Tibial artery (tissue), 4 donors: ENCODE results near the gene BLACAT1.

Experiments used
- DNase-seq, 2 donors: peaks; one replicate each; pipeline ENCODE4 v3.0.0-alpha.2; 2019
- H3K27ac ChIP-seq, 2 donors: fragments of 200-600 bp; sonication (generic) in 1 of 2; 1 replicate in 1 of 2; 2 replicates in 1 of 2; pipeline ENCODE4 v1.5.1; 2018 to 2019; ENCODE audit warnings: mild to moderate bottlenecking in 1 of 2
- H3K27me3 ChIP-seq, 2 donors: fragments of 200-600 bp; sonication (generic) in 1 of 2; one replicate each; pipeline versions ENCODE4 v1.5.1 to v1.6.0; 2016 to 2019
- H3K36me3 ChIP-seq, 3 donors: fragments of 200-600 bp; sonication (generic) in 2 of 3; one replicate each; pipeline ENCODE4 v1.5.1; 2016 to 2019; ENCODE audit warnings: mild to moderate bottlenecking in 2 of 3
- H3K4me1 ChIP-seq, 4 donors: fragments of 200-600 bp; sonication (generic) in 2 of 4; 1 replicate in 3 of 4; 2 replicates in 1 of 4; pipeline ENCODE4 v1.5.1; 2016 to 2019
- H3K4me3 ChIP-seq, 2 donors: fragments of 200-600 bp; sonication (generic) in 1 of 2; 1 replicate in 1 of 2; 2 replicates in 1 of 2; pipeline ENCODE4 v1.5.1; 2018 to 2019; ENCODE audit warnings: mild to moderate bottlenecking in 2 of 2
- H3K9me3 ChIP-seq, 3 donors: fragments of 200-600 bp; sonication (generic) in 1 of 3; one replicate each; pipeline ENCODE4 v1.5.1; 2016 to 2019
- CTCF ChIP-seq, 2 experiments: fragments of 200-600 bp in 1 of 2; fragments of 450-650 bp in 1 of 2; IDR thresholded peaks; one replicate each; pipeline ENCODE4 v1.5.1; 2017 to 2019; ENCODE audit warnings: antibody characterized with exemption in 2 of 2, mild to moderate bottlenecking in 1 of 2, moderate library complexity in 1 of 2
- intact Hi-C: fragments of 100-400 bp; cut with DNase I; formaldehyde crosslinking; loops from one replicate; pipeline ENCODE4 v1.15.0; 2023; ENCODE audit warnings: low total_unique reads

Gene BLACAT1

GRCh38 chr1:205441318-205441633 lies 14.6 kb downstream of the BLACAT1 start:
- peaks cover 0 to 10% of the 10 kb centered on the region in 2 donors for H3K27me3 ChIP-seq
- no peak overlapping the region for H3K4me3 ChIP-seq
- H3K36me3 ChIP-seq, result no peaks in the 10 kb centered on the region
- H3K9me3 ChIP-seq, result no peaks in the 10 kb centered on the region
- no peak for TF ChIP-seq CTCF (IDR thresholded peaks at IDR 0.05)
- intact Hi-C loops, result no loop called here
- DNase-seq, result no peak
- no peak overlapping the region for H3K27ac ChIP-seq
- H3K4me1 ChIP-seq, result peaks cover 0 to 37% (median 24%) of the 10 kb centered on the region in 4 donors

- H3K36me3 ChIP-seq, result no peaks in the 10 kb centered on the region
- intact Hi-C loops, result no loop called here
- H3K27me3 ChIP-seq, result peaks cover 0 to 10% of the 10 kb centered on the region in 2 donors
- H3K27ac ChIP-seq, result no peak overlapping the region
- TF ChIP-seq CTCF (IDR thresholded peaks at IDR 0.05), result no peak
- peak; percentile 38 to 59 for DNase-seq
- no peak overlapping the region for H3K4me3 ChIP-seq
- no peaks in the 10 kb centered on the region for H3K9me3 ChIP-seq
- peaks cover 0 to 37% (median 24%) of the 10 kb centered on the region in 4 donors for H3K4me1 ChIP-seq
Observed at GRCh38 chr1:205440476-205441317, 15.1 kb downstream of the BLACAT1 start.

- no peak for TF ChIP-seq CTCF (IDR thresholded peaks at IDR 0.05)
- Histone ChIP-seq H3K27ac (no peak overlapping the region), H3K4me3 (no peak overlapping the region), H3K9me3 (no peaks in the 10 kb centered on the region), H3K36me3 (no peaks in the 10 kb centered on the region), H3K27me3 (peaks cover 0 to 16% of the 10 kb centered on the region in 2 donors), H3K4me1 (peaks cover 0 to 32% (median 21%) of the 10 kb centered on the region in 4 donors)
- intact Hi-C loops, result no loop called here
- DNase-seq, result no peak
Observed at GRCh38 chr1:205440121-205440475, 15.7 kb downstream of the BLACAT1 start.

GRCh38 chr1:205438213-205439158 lies 17.4 kb downstream of the BLACAT1 start:
- peak; percentile 74 to 85 for TF ChIP-seq CTCF (IDR thresholded peaks at IDR 0.05)
- intact Hi-C loops, result no loop called here
- no peak overlapping the region for H3K27ac ChIP-seq
- DNase-seq, result peak; percentile 66 to 82
- H3K4me3 ChIP-seq, result no peak overlapping the region
- no peaks in the 10 kb centered on the region for H3K36me3 ChIP-seq
- H3K27me3 ChIP-seq, result peaks cover 0 to 27% of the 10 kb centered on the region in 2 donors
- peaks cover 0 to 23% (median 13%) of the 10 kb centered on the region in 4 donors for H3K4me1 ChIP-seq
- H3K9me3 ChIP-seq, result no peaks in the 10 kb centered on the region

- Histone ChIP-seq H3K9me3 (no peaks in the 10 kb centered on the region), H3K4me1 (peaks cover 0 to 23% (median 13%) of the 10 kb centered on the region in 4 donors), H3K27ac (no peak overlapping the region), H3K27me3 (peaks cover 0 to 36% of the 10 kb centered on the region in 2 donors), H3K4me3 (no peak overlapping the region), H3K36me3 (no peaks in the 10 kb centered on the region)
- peak in 1 of 2 donors; percentile 7 for DNase-seq
- intact Hi-C loops, result no loop called here
- no peak for TF ChIP-seq CTCF (IDR thresholded peaks at IDR 0.05)
Observed at GRCh38 chr1:205437570-205437969, 18.3 kb downstream of the BLACAT1 start.
